ENCODE measurements around the gene LRRC9. TPM values are rescaled to one million over a fixed set of nuclear protein-coding genes. Genes with fewer than 3 reads are reported as not detected.

The LRRC9 gene
- total RNA-seq, 1 experiment from 2014 or later: not detected

DNA sequence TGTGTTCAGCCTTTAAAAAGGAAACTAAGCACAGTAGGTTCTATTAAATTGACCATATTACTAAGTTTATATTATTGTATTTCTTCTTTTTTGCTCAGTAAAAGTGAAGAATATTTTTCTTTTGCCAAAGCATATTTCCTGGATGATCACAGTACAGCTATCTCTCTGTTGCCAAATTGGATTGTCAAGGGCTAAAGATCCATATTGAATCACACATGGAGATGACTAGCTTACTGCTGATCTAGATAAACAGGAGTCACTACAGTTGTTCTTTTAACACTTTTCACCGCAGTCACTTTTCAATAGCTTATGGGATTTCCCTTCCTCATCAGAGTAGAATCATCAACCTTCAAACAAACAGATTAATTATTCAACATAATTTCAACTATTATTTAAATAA, 78.6 kb downstream of the LRRC9 start:
- peaks cover 6% of the 10 kb centered on the region for H3K4me1 ChIP-seq (ENCODE audit: insufficient read depth, low read length)
- ATAC-seq (no peak), DNase-seq (no peak)
- 0 out of 2 replicates have a peak, but pooled peaks cover 3% of the 10 kb centered on the region for H3K27me3 ChIP-seq (ENCODE audit: low read length)
- no peak overlapping the region for H2AFZ ChIP-seq (ENCODE audit: low read length)
- no peaks in the 10 kb centered on the region for H3K9me3 ChIP-seq (ENCODE audit: low read length)
- no peaks in the 10 kb centered on the region for H4K20me1 ChIP-seq (ENCODE audit: low read length)
- ChIA-PET POLR2A (ENCODE audit: unreplicated experiment) (no interaction called here), CTCF (no interaction called here)
- no peak overlapping the region for H3K27ac ChIP-seq (ENCODE audit: low read length)
- H3K9me2 ChIP-seq (replicated peaks; ENCODE audit: low read length): no peaks in the 10 kb centered on the region
- no peaks in the 10 kb centered on the region for H3K36me3 ChIP-seq (ENCODE audit: low read depth, low read length)
- no peak overlapping the region for H3K4me2 ChIP-seq (ENCODE audit: low read length)
- H3K79me2 ChIP-seq (ENCODE audit: low read length): no peaks in the 10 kb centered on the region
- H3K4me3 ChIP-seq (ENCODE audit: low read length): no peak overlapping the region
- H3K9ac ChIP-seq (ENCODE audit: low read length): no peak overlapping the region
- BruUV-seq (replicated peaks): no TSS peak
- TF ChIP-seq EZH2phosphoT487 (IDR thresholded peaks at IDR 0.05; ENCODE audit: borderline replicate concordance, low read length) (no peak), EZH2 (IDR thresholded peaks at IDR 0.05; ENCODE audit: low read length, unreplicated experiment) (no peak)
- TF ChIP-seq, protein P1, sequence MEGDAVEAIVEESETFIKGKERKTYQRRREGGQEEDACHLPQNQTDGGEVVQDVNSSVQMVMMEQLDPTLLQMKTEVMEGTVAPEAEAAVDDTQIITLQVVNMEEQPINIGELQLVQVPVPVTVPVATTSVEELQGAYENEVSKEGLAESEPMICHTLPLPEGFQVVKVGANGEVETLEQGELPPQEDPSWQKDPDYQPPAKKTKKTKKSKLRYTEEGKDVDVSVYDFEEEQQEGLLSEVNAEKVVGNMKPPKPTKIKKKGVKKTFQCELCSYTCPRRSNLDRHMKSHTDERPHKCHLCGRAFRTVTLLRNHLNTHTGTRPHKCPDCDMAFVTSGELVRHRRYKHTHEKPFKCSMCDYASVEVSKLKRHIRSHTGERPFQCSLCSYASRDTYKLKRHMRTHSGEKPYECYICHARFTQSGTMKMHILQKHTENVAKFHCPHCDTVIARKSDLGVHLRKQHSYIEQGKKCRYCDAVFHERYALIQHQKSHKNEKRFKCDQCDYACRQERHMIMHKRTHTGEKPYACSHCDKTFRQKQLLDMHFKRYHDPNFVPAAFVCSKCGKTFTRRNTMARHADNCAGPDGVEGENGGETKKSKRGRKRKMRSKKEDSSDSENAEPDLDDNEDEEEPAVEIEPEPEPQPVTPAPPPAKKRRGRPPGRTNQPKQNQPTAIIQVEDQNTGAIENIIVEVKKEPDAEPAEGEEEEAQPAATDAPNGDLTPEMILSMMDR (conservative IDR thresholded peaks at IDR 0.05; ENCODE audit: low read depth, low read length): no peak
- intact Hi-C loops (cut with micrococcal nuclease): no loop called here
- no peaks in the 10 kb centered on the region for H3F3A ChIP-seq (ENCODE audit: low read length, unreplicated experiment)

- intact Hi-C loops (cut with micrococcal nuclease): no loop called here
- CTCF ChIA-PET: interaction anchor here (0.6 to 1.1 kb wide), 2 partner anchors 38 to 182 kb away, joined by 3 read pairs; no protein-coding TSS in a partner anchor
- POLR2A ChIA-PET (ENCODE audit: unreplicated experiment): no interaction called here
- H3K4me1 ChIP-seq (ENCODE audit: insufficient read depth, low read length): peaks cover 12% of the 10 kb centered on the region
- BruUV-seq (replicated peaks): no TSS peak
- H4K20me1 ChIP-seq (ENCODE audit: low read length): no peaks in the 10 kb centered on the region
- peak; percentile 42 for DNase-seq
- H3K9me2 ChIP-seq (replicated peaks; ENCODE audit: low read length): no peaks in the 10 kb centered on the region
- H3K27ac ChIP-seq (ENCODE audit: low read length): no peak overlapping the region
- no peak overlapping the region for H3K4me2 ChIP-seq (ENCODE audit: low read length)
- ATAC-seq: peak; percentile 37
- no peaks in the 10 kb centered on the region for H3K27me3 ChIP-seq (ENCODE audit: low read length)
- H3K79me2 ChIP-seq (ENCODE audit: low read length): no peaks in the 10 kb centered on the region
- H3K4me3 ChIP-seq (ENCODE audit: low read length): no peak overlapping the region
- TF ChIP-seq EZH2phosphoT487 (IDR thresholded peaks at IDR 0.05; ENCODE audit: borderline replicate concordance, low read length) (no peak), EZH2 (IDR thresholded peaks at IDR 0.05; ENCODE audit: low read length, unreplicated experiment) (no peak)
- TF ChIP-seq, protein P1 (conservative IDR thresholded peaks at IDR 0.05; ENCODE audit: low read depth, low read length): no peak
- no peaks in the 10 kb centered on the region for H3K9me3 ChIP-seq (ENCODE audit: low read length)
- H3F3A ChIP-seq (ENCODE audit: low read length, unreplicated experiment): no peaks in the 10 kb centered on the region
- no peaks in the 10 kb centered on the region for H3K36me3 ChIP-seq (ENCODE audit: low read depth, low read length)
- H3K9ac ChIP-seq (ENCODE audit: low read length): no peak overlapping the region
- H2AFZ ChIP-seq (ENCODE audit: low read length): no peak overlapping the region
Measured at GRCh38 chr14:60002819-60003492, 83.0 kb downstream of the LRRC9 start.

DNA sequence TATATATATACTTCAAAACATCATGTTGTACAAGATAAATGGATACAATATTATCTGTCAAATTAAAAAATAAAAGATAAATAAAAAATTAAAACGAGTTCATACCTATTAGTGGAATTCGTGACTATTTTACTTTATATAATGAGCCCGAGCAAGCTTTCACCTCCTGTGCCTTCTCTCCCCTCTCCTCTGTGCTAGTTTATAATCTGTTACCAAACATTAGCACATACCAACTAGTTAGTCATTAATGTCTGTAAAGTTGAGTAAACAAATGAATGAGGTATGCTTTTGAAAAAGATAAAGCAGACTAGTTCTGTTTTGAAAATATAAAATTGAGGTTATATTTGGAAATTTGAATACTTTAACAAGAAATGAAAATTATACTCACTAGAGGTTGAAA, 84.0 kb downstream of the LRRC9 start:
- H4K20me1 ChIP-seq (ENCODE audit: low read length): no peaks in the 10 kb centered on the region
- no peaks in the 10 kb centered on the region for H3K9me3 ChIP-seq (ENCODE audit: low read length)
- no peaks in the 10 kb centered on the region for H3K27me3 ChIP-seq (ENCODE audit: low read length)
- ATAC-seq (peak; percentile 86), DNase-seq (peak; percentile 70)
- no peaks in the 10 kb centered on the region for H3K9me2 ChIP-seq (replicated peaks; ENCODE audit: low read length)
- H3K4me3 ChIP-seq (ENCODE audit: low read length): no peak overlapping the region
- no peaks in the 10 kb centered on the region for H3K36me3 ChIP-seq (ENCODE audit: low read depth, low read length)
- no peaks in the 10 kb centered on the region for H3F3A ChIP-seq (ENCODE audit: low read length, unreplicated experiment)
- no peak overlapping the region for H3K9ac ChIP-seq (ENCODE audit: low read length)
- peaks cover 19% of the 10 kb centered on the region for H3K4me1 ChIP-seq (ENCODE audit: insufficient read depth, low read length)
- CTCF ChIA-PET: interaction anchor here (0.6 kb wide), 1 partner anchor 181 kb away, joined by 3 read pairs; no protein-coding TSS in a partner anchor
- intact Hi-C loops (cut with micrococcal nuclease): loop anchor here (1.0 kb wide), 1 partner anchor 35 kb away; no protein-coding TSS in a partner anchor
- TF ChIP-seq EZH2phosphoT487 (IDR thresholded peaks at IDR 0.05; ENCODE audit: borderline replicate concordance, low read length) (no peak), EZH2 (IDR thresholded peaks at IDR 0.05; ENCODE audit: low read length, unreplicated experiment) (no peak)
- TF ChIP-seq, protein P1 (conservative IDR thresholded peaks at IDR 0.05; ENCODE audit: low read depth, low read length): no peak
- POLR2A ChIA-PET (ENCODE audit: unreplicated experiment): no interaction called here
- H3K79me2 ChIP-seq (ENCODE audit: low read length): no peaks in the 10 kb centered on the region
- no peak overlapping the region for H2AFZ ChIP-seq (ENCODE audit: low read length)
- no TSS peak for BruUV-seq (replicated peaks)
- no peak overlapping the region for H3K4me2 ChIP-seq (ENCODE audit: low read length)
- H3K27ac ChIP-seq (ENCODE audit: low read length): no peak overlapping the region

Measured in PC-3 (cell line).